HCT116 (cell line): Measurements from ENCODE around the gene POP7. TPM values are rescaled to one million over a fixed set of nuclear protein-coding genes. Genes with fewer than 3 reads are reported as not detected.

Experiments used
- ATAC-seq: fragments of 200-7000 bp; cut with Tn5 transposase; 2 replicates; pipeline ENCODE4 v1.9.1; 2020; ENCODE audit warnings: mild to moderate bottlenecking, moderate library complexity
- BruUV-seq: library from RNA; stranded (reverse); fragments of 400-500 nt; replicated peaks from 2 replicates; lab custom pipeline; 2021; lab: Mats Ljungman, UMichigan
- CTCF ChIA-PET: fragments of 300-600 bp; sonication (Branson Sonifier 250); formaldehyde crosslinking; loops from one replicate; lab custom pipeline; 2021; ENCODE audit warnings: antibody characterized with exemption; lab: Charles Lee
- POLR2A ChIA-PET: fragments of 300-600, 350-600 bp; sonication (Branson Sonifier 250); formaldehyde crosslinking; loops from one replicate; lab custom pipeline; 2021; ENCODE audit warnings: antibody characterized with exemption; lab: Charles Lee
- RAD21 ChIA-PET, 2 experiments: fragments of 300-600 bp; sonication (Branson Sonifier 250); formaldehyde crosslinking; loops; one replicate each; lab custom pipeline; 2023; ENCODE audit warnings: low total read pairs in 2 of 2; ENCODE audit not compliant: uncharacterized antibody in 2 of 2, unreplicated experiment in 2 of 2, low non-redundant PET in 1 of 2; lab: Charles Lee
- DNase-seq: peaks from one replicate; pipeline ENCODE4 v3.0.0-alpha.2; 2010; ENCODE audit warnings: low read depth, low spot score
- H2AFZ ChIP-seq: fragments of 200-600 bp; shearing (Covaris generic), sonication (generic); 2 replicates; pipeline ENCODE4 v1.6.1; 2017; ENCODE audit warnings: low read depth, mixed run types, mixed read lengths, antibody characterized with exemption, low read length; ENCODE audit not compliant: poor library complexity, severe bottlenecking
- H3K27ac ChIP-seq: 2 replicates; pipeline ENCODE4 v1.5.1; 2012; ENCODE audit warnings: low read depth, low read length
- H3K27me3 ChIP-seq: fragments of 200-600 bp; sonication (generic); 2 replicates; pipeline ENCODE4 v1.6.1; 2016; ENCODE audit warnings: mixed run types, low read length, mixed read lengths; ENCODE audit not compliant: insufficient read depth
- H3K36me3 ChIP-seq, 2 experiments: fragments of 200-500 bp in 1 of 2; fragments of 200-600 bp in 1 of 2; sonication (Bioruptor generic) in 1 of 2; sonication (generic) in 1 of 2; 2 replicates each; pipeline versions ENCODE4 v1.5.1 to v1.6.1; 2014 to 2016; ENCODE audit warnings: low read length in 2 of 2, inconsistent platforms in 1 of 2, mixed read lengths in 1 of 2, mixed run types in 1 of 2; ENCODE audit not compliant: insufficient read depth in 2 of 2, control insufficient read depth in 1 of 2
- H3K4me1 ChIP-seq, 2 experiments: fragments of 200-600 bp in 1 of 2; sonication (generic) in 1 of 2; 2 replicates each; pipeline versions ENCODE4 v1.5.1 to v1.6.1; 2012 to 2017; ENCODE audit warnings: low read length in 2 of 2, inconsistent platforms in 1 of 2, mild to moderate bottlenecking in 1 of 2, mixed read lengths in 1 of 2, mixed run types in 1 of 2, moderate library complexity in 1 of 2; ENCODE audit not compliant: insufficient read depth in 2 of 2, control insufficient read depth in 1 of 2
- H3K4me2 ChIP-seq: fragments of 200-600 bp; sonication (generic); 2 replicates; pipeline ENCODE4 v1.6.1; 2017; ENCODE audit warnings: mixed run types, low read length, mixed read lengths
- H3K4me3 ChIP-seq, 2 experiments: fragments of 200-600 bp in 1 of 2; sonication (generic) in 1 of 2; replicated peaks in 1 of 2; 2 replicates each; pipeline ENCODE4 v1.5.1; 2011 to 2016; ENCODE audit warnings: low read length in 2 of 2, control low read depth in 1 of 2, low read depth in 1 of 2, mild to moderate bottlenecking in 1 of 2, mixed read lengths in 1 of 2, mixed run types in 1 of 2
- H3K79me2 ChIP-seq: fragments of 200-600 bp; sonication (generic); 2 replicates; pipeline ENCODE4 v1.6.1; 2017; ENCODE audit warnings: mild to moderate bottlenecking, mixed run types, low read length, moderate library complexity, mixed read lengths; ENCODE audit not compliant: insufficient read depth
- H3K9ac ChIP-seq: fragments of 200-600 bp; sonication (generic); 2 replicates; pipeline ENCODE4 v1.6.1; 2016; ENCODE audit warnings: low read length, mixed read lengths
- H3K9me2 ChIP-seq: fragments of 200-600 bp; sonication (generic), shearing (Covaris generic); 2 replicates; pipeline ENCODE4 v1.6.1; 2017; ENCODE audit warnings: mixed run types, mild to moderate bottlenecking, moderate library complexity; ENCODE audit not compliant: insufficient read depth
- H3K9me3 ChIP-seq, 2 experiments: fragments of 200-500 bp in 1 of 2; fragments of 200-600 bp in 1 of 2; sonication (Bioruptor generic) in 1 of 2; sonication (generic) in 1 of 2; 2 replicates each; pipeline ENCODE4 v1.6.1; 2014 to 2017; ENCODE audit warnings: low read length in 2 of 2, mixed read lengths in 2 of 2, inconsistent platforms in 1 of 2, low read depth in 1 of 2, mild to moderate bottlenecking in 1 of 2, mixed run types in 1 of 2, moderate library complexity in 1 of 2; ENCODE audit not compliant: control insufficient read depth in 1 of 2, insufficient read depth in 1 of 2
- H4K20me1 ChIP-seq: fragments of 200-600 bp; sonication (generic), shearing (Covaris generic); 2 replicates; pipeline ENCODE4 v1.6.1; 2017; ENCODE audit warnings: mixed run types, mild to moderate bottlenecking, moderate library complexity; ENCODE audit not compliant: insufficient read depth
- CEBPB ChIP-seq: IDR thresholded peaks from 2 replicates; pipeline ENCODE4 v1.6.1; 2012; ENCODE audit warnings: low read depth
- EGR1 ChIP-seq: IDR thresholded peaks from 2 replicates; pipeline ENCODE4 v1.6.1; 2012; ENCODE audit warnings: low read depth
- EZH2phosphoT487 ChIP-seq: fragments of 200-600 bp; IDR thresholded peaks from 2 replicates; pipeline ENCODE4 v1.6.1; 2018; ENCODE audit warnings: antibody characterized with exemption, borderline replicate concordance
- JUND ChIP-seq: IDR thresholded peaks from 2 replicates; pipeline ENCODE4 v1.6.1; 2012
- SRF ChIP-seq: IDR thresholded peaks from 2 replicates; pipeline ENCODE4 v1.6.1; 2012; ENCODE audit warnings: low read depth
- TCF7L2 ChIP-seq: IDR thresholded peaks from 2 replicates; pipeline ENCODE4 v1.7.0; 2011; ENCODE audit warnings: borderline replicate concordance, inconsistent platforms; ENCODE audit not compliant: insufficient read depth, insufficient read length; ENCODE audit errors: extremely low read depth
- YY1 ChIP-seq: IDR thresholded peaks from 2 replicates; pipeline ENCODE4 v1.6.1; 2011; ENCODE audit warnings: low read length, low read depth, moderate library complexity, mild to moderate bottlenecking; ENCODE audit not compliant: insufficient replicate concordance; ENCODE audit errors: extremely low read depth
- ZFX ChIP-seq: fragments of 450-650 bp; IDR thresholded peaks from 2 replicates; pipeline ENCODE4 v1.6.1; 2017
- ZNF274 ChIP-seq: fragments of 200-500 bp; sonication (Bioruptor generic); IDR thresholded peaks from 2 replicates; pipeline ENCODE4 v1.6.1; 2014; ENCODE audit warnings: mild to moderate bottlenecking, low read depth, low read length, inconsistent platforms
- intact Hi-C: fragments of 100-400 bp; cut with micrococcal nuclease; formaldehyde crosslinking; loops from 2 replicates; pipeline ENCODE4 v1.10.0; 2022
- total RNA-seq: library from RNA; stranded (reverse); gene quantifications from one replicate; pipeline ENCODE4 v1.2.1, GENCODE V29; 2021; ENCODE audit not compliant: unreplicated experiment
- TF ChIP-seq, protein P1 (sequence below): IDR thresholded peaks from 2 replicates; pipeline ENCODE4 v1.6.1; 2012; ENCODE audit warnings: low read depth

POP7 gene
- total RNA-seq, 1 experiment from 2014 or later, result 67.5 TPM

DNA sequence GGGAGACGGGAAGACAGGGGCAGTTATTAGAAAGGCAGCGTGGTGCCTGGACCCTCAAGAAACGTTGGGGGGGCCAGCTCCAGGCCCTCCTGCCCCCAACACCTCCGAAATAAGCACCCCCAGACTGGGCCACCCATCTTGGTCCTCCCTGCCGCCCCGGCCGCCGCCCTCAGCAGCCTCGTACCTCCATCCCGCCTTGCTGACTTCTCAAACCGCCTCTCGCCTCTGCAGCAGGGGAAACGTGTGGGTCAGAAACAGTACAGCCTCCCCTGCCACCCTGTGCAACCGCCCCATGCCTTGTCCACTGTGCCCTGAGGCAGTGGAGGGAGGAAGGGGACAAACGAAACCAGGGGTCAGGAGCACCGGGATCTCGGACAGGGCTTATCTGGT lies 19.1 kb upstream of the POP7 start:
- ATAC-seq, result no peak
- BruUV-seq, result no TSS peak
- H3K4me3 ChIP-seq, result no peak overlapping the region

More for the DNA sequence above, 19.1 kb upstream of the POP7 start:
- H2AFZ ChIP-seq, result no peak overlapping the region
- H3K4me1 ChIP-seq, result peaks cover 4 to 12% of the 10 kb centered on the region in 2 experiments; a peak in 3 of 4 replicates
- H3K4me2 ChIP-seq, result no peak overlapping the region
- no peaks in the 10 kb centered on the region for H3K9me3 ChIP-seq
- no peaks in the 10 kb centered on the region for H4K20me1 ChIP-seq
- RAD21 ChIA-PET, result no interaction called here
- H3K9me2 ChIP-seq, result no peaks in the 10 kb centered on the region
- CTCF ChIA-PET, result no interaction called here
- peaks cover 25 to 29% of the 10 kb centered on the region in 2 experiments; a peak in 3 of 4 replicates for H3K36me3 ChIP-seq
- intact Hi-C loops, result no loop called here
- no peak overlapping the region for H3K27ac ChIP-seq
- TF ChIP-seq ZFX (no peak), CEBPB (no peak), EGR1 (no peak), SRF (no peak), EZH2phosphoT487 (no peak), JUND (no peak), YY1 (no peak), ZNF274 (no peak), TCF7L2 (no peak)
- TF ChIP-seq, protein P1, sequence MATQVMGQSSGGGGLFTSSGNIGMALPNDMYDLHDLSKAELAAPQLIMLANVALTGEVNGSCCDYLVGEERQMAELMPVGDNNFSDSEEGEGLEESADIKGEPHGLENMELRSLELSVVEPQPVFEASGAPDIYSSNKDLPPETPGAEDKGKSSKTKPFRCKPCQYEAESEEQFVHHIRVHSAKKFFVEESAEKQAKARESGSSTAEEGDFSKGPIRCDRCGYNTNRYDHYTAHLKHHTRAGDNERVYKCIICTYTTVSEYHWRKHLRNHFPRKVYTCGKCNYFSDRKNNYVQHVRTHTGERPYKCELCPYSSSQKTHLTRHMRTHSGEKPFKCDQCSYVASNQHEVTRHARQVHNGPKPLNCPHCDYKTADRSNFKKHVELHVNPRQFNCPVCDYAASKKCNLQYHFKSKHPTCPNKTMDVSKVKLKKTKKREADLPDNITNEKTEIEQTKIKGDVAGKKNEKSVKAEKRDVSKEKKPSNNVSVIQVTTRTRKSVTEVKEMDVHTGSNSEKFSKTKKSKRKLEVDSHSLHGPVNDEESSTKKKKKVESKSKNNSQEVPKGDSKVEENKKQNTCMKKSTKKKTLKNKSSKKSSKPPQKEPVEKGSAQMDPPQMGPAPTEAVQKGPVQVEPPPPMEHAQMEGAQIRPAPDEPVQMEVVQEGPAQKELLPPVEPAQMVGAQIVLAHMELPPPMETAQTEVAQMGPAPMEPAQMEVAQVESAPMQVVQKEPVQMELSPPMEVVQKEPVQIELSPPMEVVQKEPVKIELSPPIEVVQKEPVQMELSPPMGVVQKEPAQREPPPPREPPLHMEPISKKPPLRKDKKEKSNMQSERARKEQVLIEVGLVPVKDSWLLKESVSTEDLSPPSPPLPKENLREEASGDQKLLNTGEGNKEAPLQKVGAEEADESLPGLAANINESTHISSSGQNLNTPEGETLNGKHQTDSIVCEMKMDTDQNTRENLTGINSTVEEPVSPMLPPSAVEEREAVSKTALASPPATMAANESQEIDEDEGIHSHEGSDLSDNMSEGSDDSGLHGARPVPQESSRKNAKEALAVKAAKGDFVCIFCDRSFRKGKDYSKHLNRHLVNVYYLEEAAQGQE, result no peak
- H3K79me2 ChIP-seq, result peaks cover 46% of the 10 kb centered on the region
- no peak overlapping the region for H3K9ac ChIP-seq
- POLR2A ChIA-PET, result no interaction called here
- DNase-seq, result no peak
- H3K27me3 ChIP-seq, result no peaks in the 10 kb centered on the region
